B cell (primary cell): ENCODE measurements around the gene RAB7B.

Source experiments
- EZH2 ChIP-seq: IDR thresholded peaks from 2 replicates; pipeline ENCODE4 v1.6.1; 2012; ENCODE audit warnings: borderline replicate concordance, low read depth, mild to moderate bottlenecking, moderate library complexity, low read length; ENCODE audit not compliant: insufficient read depth, poor library complexity, severe bottlenecking
- TF ChIP-seq, protein P1 (sequence below): fragments of 200-600 bp; IDR thresholded peaks from one replicate; pipeline ENCODE4 v1.8.0; 2022; ENCODE audit warnings: antibody characterized with exemption, mild to moderate bottlenecking

- TF ChIP-seq, protein P1, sequence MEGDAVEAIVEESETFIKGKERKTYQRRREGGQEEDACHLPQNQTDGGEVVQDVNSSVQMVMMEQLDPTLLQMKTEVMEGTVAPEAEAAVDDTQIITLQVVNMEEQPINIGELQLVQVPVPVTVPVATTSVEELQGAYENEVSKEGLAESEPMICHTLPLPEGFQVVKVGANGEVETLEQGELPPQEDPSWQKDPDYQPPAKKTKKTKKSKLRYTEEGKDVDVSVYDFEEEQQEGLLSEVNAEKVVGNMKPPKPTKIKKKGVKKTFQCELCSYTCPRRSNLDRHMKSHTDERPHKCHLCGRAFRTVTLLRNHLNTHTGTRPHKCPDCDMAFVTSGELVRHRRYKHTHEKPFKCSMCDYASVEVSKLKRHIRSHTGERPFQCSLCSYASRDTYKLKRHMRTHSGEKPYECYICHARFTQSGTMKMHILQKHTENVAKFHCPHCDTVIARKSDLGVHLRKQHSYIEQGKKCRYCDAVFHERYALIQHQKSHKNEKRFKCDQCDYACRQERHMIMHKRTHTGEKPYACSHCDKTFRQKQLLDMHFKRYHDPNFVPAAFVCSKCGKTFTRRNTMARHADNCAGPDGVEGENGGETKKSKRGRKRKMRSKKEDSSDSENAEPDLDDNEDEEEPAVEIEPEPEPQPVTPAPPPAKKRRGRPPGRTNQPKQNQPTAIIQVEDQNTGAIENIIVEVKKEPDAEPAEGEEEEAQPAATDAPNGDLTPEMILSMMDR, result no peak
- no peak for TF ChIP-seq EZH2
Measured at GRCh38 chr1:205936311-205936710, 66.9 kb downstream of the RAB7B start.
